SH-SY5Y (cell line): ENCODE measurements around the gene AKAP6.

Source experiments
- GATA2 ChIP-seq: IDR thresholded peaks from 2 replicates; pipeline ENCODE4 v1.6.1; 2011; ENCODE audit warnings: mild to moderate bottlenecking, low read depth, low read length
- GATA3 ChIP-seq: IDR thresholded peaks from 2 replicates; pipeline ENCODE4 v1.6.1; 2011; ENCODE audit warnings: low read depth, mild to moderate bottlenecking, low read length, moderate library complexity

The AKAP6 gene

GRCh38 chr14:32512348-32512747, 183.2 kb downstream of the AKAP6 start:
- TF ChIP-seq GATA3 (no peak), GATA2 (no peak)

- TF ChIP-seq GATA2, result no peak
- TF ChIP-seq GATA3, result no peak
Measured at GRCh38 chr14:32512813-32513212, 183.7 kb downstream of the AKAP6 start.

- TF ChIP-seq GATA3 (no peak), GATA2 (no peak)
Measured at GRCh38 chr14:32513571-32514009, 184.5 kb downstream of the AKAP6 start.

- no peak for TF ChIP-seq GATA3
- no peak for TF ChIP-seq GATA2
Measured at GRCh38 chr14:32514236-32514635, 185.1 kb downstream of the AKAP6 start.

- TF ChIP-seq GATA2, result no peak
- TF ChIP-seq GATA3, result no peak
Measured at GRCh38 chr14:32514681-32515080, 185.6 kb downstream of the AKAP6 start.

GRCh38 chr14:32524609-32525375, 195.7 kb downstream of the AKAP6 start:
- TF ChIP-seq GATA2, result no peak
- TF ChIP-seq GATA3, result no peak

- TF ChIP-seq GATA3 (no peak), GATA2 (no peak)
Measured at GRCh38 chr14:32525591-32525990, 196.5 kb downstream of the AKAP6 start.

- TF ChIP-seq GATA3, result no peak
- TF ChIP-seq GATA2, result no peak
Measured at GRCh38 chr14:32530800-32531199, 201.7 kb downstream of the AKAP6 start.

- TF ChIP-seq GATA3, result no peak
- TF ChIP-seq GATA2, result no peak
Measured at GRCh38 chr14:32531942-32532515, 202.9 kb downstream of the AKAP6 start.

- no peak for TF ChIP-seq GATA2
- no peak for TF ChIP-seq GATA3
Measured at GRCh38 chr14:32534145-32534544, 205.0 kb downstream of the AKAP6 start.

- TF ChIP-seq GATA3 (no peak), GATA2 (no peak)
Measured at GRCh38 chr14:32536175-32536574, 207.1 kb downstream of the AKAP6 start.

- TF ChIP-seq GATA2, result no peak
- TF ChIP-seq GATA3, result no peak
Measured at GRCh38 chr14:32537166-32537565, 208.1 kb downstream of the AKAP6 start.

- no peak for TF ChIP-seq GATA2
Measured at GRCh38 chr14:32542507-32542906, 213.4 kb downstream of the AKAP6 start.

GRCh38 chr14:32545095-32545494, 216.0 kb downstream of the AKAP6 start:
- TF ChIP-seq GATA3 (no peak), GATA2 (no peak)

- no peak for TF ChIP-seq GATA2
- TF ChIP-seq GATA3, result no peak
Measured at GRCh38 chr14:32545506-32546210, 216.6 kb downstream of the AKAP6 start.
